ENCODE data around the gene DACH1. TPM values are rescaled to one million over a fixed set of nuclear protein-coding genes. Genes with fewer than 3 reads are reported as not detected.
"Not testable (repeated sequence)": the region's sequence is repeated elsewhere in the genome, so short reads cannot be mapped to it uniquely, and the experiment has no call there.

Gene DACH1
- total RNA-seq, 1 donor from 2014 or later = 31.0 TPM

DNA sequence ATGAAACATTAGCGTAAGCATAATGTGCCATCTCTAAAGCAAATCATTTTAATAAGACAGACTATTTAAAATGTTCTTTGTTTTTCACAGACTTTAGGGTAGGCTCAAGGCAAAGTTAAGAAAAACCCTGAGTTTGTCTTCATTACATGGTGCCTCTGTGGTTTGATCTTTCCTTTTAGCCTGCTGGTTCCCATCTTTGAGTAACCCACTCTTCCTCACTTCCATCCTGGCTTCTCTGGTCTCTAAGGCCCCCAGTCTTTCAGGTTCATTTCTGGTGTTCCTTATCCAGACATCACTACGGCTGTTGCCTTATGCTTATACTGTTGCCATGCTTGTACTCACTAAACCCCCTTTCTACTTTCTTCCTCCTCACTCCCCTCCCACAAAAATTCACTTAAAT lies 38.4 kb downstream of the DACH1 start:
- no peak for DNase-seq (ENCODE audit: low spot score)

- DNase-seq (ENCODE audit: low spot score) = no peak
Observed at GRCh38 chr13:71828117-71828516, 38.9 kb downstream of the DACH1 start.

DNA sequence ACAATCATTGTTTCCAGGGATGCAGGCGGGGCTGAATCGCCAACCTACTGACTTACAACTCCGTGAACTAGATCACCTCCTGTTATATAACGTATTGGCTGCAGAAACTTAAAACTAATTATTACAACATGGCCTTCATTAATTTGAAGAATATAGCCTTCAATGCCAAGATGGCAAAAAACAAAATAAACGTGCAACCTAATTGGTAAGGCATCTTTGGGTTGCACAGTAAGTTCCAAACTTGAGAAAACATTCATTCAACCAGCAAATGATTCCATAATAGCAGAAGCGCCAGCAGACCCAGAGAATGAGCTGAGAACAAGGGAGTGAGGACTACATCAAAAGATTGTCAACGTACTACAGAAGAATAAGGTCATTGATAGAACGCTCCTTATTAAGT lies 39.8 kb downstream of the DACH1 start:
- DNase-seq (ENCODE audit: low spot score) = no peak

DNA sequence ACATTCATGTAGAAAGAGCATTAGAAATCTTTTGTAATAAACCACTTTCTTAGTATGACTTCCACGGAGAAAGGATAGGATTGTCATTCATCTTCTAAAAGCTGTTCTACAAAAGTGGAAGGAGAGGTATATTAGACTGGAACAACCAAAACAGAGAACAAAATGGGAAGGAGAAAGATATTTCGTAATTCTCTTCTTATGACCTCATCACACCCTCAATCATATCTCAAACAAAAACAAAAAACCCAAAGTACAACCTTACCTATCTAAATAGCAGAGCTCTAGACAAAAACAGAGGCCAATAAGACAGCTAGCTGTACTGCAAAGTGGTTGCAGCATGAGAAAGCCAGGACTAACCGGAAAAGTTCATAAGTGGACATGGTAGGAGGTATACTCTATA lies 46.3 kb downstream of the DACH1 start:
- DNase-seq (ENCODE audit: low spot score) = no peak

GRCh38 chr13:71817335-71817734 lies 49.7 kb downstream of the DACH1 start:
- no peak for DNase-seq (ENCODE audit: low spot score)

GRCh38 chr13:71814806-71815360 lies 52.1 kb downstream of the DACH1 start:
- no peak for DNase-seq (ENCODE audit: low spot score)

- DNase-seq (ENCODE audit: low spot score) = no peak
Observed at GRCh38 chr13:71813187-71813586, 53.8 kb downstream of the DACH1 start.

DNA sequence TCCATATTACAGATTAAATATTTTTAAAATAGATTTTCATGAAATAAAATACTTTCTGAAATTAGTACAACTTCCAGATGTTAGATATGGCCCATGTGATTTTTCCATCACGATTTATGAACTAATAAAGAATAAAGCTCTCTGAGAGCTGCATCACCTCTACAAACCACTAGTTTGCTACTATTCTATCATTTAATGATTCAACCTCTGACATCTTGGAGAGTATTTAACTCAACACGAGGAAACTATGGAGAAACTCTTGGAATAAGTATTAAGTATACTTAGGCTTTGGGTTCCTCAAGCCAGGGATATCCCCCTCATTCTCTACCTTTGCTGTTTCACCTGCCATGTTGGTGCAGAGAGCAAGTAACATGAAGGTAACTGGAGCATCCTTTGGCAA lies 55.7 kb downstream of the DACH1 start:
- DNase-seq (ENCODE audit: low spot score) = no peak

- no peak for DNase-seq (ENCODE audit: low spot score)
Observed at GRCh38 chr13:71808708-71809107, 58.3 kb downstream of the DACH1 start.

DNA sequence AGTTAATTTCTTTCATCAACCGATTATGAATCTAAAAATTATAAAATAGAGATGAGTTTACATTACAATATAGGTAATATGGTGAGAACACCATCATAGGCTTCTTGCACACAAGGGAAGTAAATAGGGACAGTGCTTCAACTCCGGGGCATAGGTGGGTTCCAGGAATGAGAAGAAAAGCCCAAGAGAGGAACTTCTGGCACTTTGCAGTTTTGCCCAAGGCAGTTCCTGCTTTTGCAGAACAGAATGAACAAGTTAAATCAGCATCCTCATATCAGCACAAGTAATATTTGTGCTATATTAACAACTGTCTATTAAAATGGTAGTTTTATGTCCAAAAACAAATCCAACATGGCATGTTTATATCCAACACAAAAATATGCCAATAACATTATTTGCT lies 60.1 kb downstream of the DACH1 start:
- DNase-seq (ENCODE audit: low spot score) = no peak

- DNase-seq (ENCODE audit: low spot score) = no peak
Observed at GRCh38 chr13:71803066-71803465, 63.9 kb downstream of the DACH1 start.

- no peak for DNase-seq (ENCODE audit: low spot score)
Observed at GRCh38 chr13:71801781-71802180, 65.2 kb downstream of the DACH1 start.

- no peak for DNase-seq (ENCODE audit: low spot score)
Observed at GRCh38 chr13:71801165-71801760, 65.7 kb downstream of the DACH1 start.

DNA sequence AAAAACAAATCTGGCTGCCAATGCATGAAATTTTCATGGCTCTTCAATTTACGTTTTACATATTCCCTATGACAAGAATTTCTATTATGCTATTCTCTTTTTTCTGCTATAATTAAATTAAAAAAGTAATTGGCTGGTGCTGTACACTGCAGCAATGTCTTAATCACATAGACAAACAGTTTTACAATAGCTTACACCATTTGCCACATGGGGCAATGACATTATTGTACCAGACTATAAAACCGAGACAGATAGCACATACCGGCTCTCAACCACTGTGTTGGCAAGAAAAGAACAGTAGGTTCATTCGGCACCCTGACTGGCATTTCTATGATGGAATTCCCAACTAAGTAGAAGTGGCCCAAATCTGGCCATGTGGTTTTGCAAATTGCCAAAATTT lies 67.7 kb downstream of the DACH1 start:
- no peak for DNase-seq (ENCODE audit: low spot score)

DNA sequence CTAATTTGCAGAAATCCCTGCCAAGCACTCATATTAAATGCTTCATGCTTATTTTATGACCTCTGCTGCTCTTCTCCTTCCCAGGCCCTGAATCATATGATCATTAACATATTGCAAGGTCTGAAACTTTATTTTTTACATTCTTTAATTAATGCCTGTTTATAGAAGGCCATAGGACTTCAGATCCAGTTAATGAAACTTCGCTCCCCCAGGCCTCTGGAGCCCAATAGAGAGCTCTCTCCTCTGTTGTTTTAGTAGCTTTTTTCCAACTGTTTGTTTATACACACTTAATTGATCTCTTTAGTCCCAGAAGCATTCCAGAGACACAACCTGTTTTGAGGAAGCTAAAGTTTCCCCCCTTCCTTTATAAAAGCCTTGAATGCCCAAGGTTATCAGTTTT lies 68.3 kb downstream of the DACH1 start:
- no peak for DNase-seq (ENCODE audit: low spot score)

DNA sequence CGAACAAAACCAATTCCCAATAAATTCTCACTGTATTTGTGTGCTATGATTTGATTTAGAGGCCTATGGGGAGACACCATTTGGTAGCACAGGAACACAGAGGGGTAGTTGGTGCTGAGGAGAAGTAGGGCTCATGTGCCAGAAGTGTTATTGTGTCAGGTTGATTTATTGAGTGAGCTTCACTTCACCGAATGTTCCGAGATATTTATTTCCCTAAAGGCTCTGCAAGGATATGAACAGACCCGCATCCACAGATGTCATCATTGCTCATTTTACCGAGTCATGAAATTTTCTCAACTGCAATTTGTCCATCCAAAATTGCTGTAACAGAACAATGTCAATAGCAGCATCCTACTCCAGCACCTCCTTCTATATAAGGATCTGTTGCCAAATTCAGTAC lies 69.5 kb downstream of the DACH1 start:
- no peak for DNase-seq (ENCODE audit: low spot score)

DNA sequence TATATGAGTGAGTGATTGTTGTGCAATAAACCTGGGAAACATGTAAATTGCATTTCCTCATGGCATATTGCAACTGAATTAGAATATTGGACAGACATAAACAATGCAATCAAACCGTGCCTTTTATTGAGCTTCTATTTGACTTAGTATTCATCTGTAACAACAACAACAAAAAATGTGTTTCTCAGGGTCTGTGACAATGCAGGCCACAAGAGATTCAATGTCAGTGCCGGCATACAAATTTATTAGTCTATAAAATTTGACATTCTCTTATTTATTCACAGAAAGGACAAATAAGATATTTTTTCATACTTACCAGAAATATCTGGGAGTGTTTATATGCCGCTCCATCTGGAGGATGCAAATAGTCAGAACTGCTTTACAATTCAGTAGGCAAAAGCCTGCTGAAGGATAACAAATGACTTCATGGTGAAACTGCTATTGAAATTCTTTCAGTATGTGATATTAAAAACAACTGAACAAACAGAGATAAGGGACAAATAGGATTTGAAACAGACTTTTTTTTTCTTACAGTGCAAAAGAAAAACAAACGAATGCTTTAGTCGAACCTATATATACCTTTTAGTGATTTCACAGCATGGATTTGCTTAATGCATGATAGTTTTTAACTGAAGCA lies 77.2 kb downstream of the DACH1 start:
- no peak for DNase-seq (ENCODE audit: low spot score)

DNA sequence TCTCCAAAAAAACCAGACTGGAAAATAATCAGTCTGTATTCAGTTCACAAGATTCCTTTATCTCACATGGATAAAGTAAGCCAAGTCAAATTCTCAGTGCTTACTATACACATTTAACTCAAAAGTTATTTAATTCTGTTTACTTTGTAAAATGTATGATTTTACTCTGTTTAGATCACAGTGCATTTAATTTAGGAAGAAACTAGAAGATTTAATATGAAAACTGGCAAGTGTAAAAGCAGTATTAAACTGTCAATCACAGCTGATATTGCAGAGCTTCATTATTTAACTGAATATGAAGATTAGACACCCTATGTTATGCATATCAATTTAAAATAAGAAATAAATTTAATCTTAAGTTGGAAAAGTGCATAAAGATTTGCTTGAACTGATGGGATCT lies 78.0 kb downstream of the DACH1 start:
- DNase-seq (ENCODE audit: low spot score) = no peak

- no peak for DNase-seq (ENCODE audit: low spot score)
Observed at GRCh38 chr13:71787414-71787813, 79.6 kb downstream of the DACH1 start.

GRCh38 chr13:71786875-71787274 lies 80.1 kb downstream of the DACH1 start:
- DNase-seq (ENCODE audit: low spot score) = no peak

GRCh38 chr13:71785361-71785760 lies 81.6 kb downstream of the DACH1 start:
- no peak for DNase-seq (ENCODE audit: low spot score)

DNA sequence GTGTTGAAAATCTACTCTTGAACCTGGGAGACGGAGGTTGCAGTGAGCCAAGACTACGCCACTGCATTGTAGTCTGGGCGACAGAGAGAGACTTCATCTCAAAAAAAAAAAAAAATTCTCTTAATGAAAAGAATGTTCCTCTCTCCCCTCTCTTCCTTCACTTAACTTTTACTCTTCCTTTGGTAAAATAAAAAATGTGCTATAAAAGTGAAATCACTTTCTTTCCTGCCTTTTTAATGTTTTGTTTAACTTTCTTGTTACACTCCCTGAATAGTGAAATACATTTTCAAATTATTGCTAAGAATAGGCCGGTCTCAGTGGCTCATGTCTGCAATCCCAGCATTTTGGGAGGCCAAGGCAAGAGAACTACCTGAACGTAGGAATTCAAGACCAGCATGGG lies 86.5 kb downstream of the DACH1 start:
- DNase-seq (ENCODE audit: low spot score) = no peak

DNA sequence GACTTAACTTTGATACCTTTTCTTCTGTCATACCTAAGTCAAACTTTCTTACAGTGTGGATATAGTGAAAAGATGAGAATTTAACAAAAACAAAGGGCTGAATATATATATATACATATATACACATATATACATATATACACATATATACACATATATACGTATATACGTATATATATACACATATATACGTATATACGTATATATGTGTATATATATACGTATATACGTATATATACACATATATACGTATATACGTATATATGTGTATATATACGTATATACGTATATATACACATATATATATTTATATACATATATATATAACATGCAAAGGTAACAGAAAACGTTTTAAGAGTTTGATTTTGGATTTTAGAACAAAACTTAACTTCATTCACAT lies 88.0 kb downstream of the DACH1 start:
- DNase-seq (ENCODE audit: low spot score) = not testable (repeated sequence)

DNA sequence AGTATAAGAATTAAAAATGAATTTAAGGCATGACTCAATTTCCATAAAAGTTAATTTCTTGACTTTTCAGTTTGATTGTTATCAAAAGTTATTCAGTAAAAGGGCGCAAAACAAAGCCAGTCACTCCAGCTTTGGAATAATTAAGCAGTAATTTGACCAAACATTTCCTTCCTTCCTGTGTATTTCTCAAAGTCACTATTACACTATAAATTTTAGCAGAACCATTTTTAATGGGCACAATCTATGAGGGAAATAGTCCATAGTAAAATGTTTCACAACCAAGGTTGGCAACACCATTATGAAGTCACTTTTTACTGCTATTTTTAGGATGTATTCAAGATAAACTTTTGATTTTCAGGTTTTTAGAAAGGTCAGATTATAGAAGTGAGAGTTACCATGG lies 91.0 kb downstream of the DACH1 start:
- DNase-seq (ENCODE audit: low spot score) = no peak
